Adrenal gland (tissue), 5 donors: ENCODE measurements around the gene RASGRF2.

Experiments used
- POLR2A ChIP-seq, 2 donors: fragments of 450-650 bp; IDR thresholded peaks; one replicate each; pipeline ENCODE4 v1.6.1; 2017; ENCODE audit warnings: antibody characterized with exemption in 2 of 2, mild to moderate bottlenecking in 2 of 2, moderate library complexity in 1 of 2
- TF ChIP-seq, protein P1 (sequence below), 6 experiments: fragments of 450-650 bp in 4 of 6; fragments of 200-600 bp in 2 of 6; sonication (generic) in 1 of 6; IDR thresholded peaks; 1 replicate in 5 of 6; 2 replicates in 1 of 6; pipeline versions ENCODE4 v1.5.1 to v1.8.0; 2016 to 2021; ENCODE audit warnings: antibody characterized with exemption in 6 of 6, mild to moderate bottlenecking in 2 of 6, moderate library complexity in 1 of 6
- donor health status: DM: no; HTN: no; CAD: no.

DNA sequence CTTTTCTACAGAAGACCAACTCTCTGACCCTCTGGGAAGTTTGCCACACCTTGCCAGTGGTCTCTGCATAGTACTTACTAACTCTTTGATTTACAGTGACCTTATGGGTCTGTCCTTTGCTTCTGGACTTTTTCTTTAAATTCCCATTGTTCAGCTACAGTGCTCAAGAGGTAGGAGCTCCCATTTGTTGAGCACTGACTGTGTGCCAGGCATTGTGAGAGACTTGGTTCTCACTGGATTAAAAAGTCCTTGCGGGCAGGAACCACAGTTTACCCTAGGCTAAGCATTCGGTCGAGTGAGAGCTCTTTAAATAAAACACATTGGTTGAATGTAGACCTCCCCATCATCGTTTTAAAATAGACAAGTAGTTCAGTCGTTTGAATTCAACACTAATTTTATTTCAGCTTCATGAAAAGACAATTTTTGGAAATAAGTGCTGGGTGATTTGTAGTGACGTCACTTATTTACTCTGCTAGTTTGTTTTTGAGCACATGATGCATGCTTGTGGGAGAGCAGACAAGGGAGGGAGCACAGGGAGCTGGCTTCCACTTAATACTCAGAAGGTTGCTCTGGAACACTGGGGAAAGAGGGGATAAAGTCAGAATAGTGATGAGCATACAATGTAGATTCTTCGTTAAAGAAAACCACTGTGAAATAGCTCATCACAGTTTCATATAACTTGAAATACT lies 27.1 kb downstream of the RASGRF2 start:
- TF ChIP-seq, protein P1, sequence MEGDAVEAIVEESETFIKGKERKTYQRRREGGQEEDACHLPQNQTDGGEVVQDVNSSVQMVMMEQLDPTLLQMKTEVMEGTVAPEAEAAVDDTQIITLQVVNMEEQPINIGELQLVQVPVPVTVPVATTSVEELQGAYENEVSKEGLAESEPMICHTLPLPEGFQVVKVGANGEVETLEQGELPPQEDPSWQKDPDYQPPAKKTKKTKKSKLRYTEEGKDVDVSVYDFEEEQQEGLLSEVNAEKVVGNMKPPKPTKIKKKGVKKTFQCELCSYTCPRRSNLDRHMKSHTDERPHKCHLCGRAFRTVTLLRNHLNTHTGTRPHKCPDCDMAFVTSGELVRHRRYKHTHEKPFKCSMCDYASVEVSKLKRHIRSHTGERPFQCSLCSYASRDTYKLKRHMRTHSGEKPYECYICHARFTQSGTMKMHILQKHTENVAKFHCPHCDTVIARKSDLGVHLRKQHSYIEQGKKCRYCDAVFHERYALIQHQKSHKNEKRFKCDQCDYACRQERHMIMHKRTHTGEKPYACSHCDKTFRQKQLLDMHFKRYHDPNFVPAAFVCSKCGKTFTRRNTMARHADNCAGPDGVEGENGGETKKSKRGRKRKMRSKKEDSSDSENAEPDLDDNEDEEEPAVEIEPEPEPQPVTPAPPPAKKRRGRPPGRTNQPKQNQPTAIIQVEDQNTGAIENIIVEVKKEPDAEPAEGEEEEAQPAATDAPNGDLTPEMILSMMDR (IDR thresholded peaks at IDR 0.05): no peak
- no peak for TF ChIP-seq POLR2A (IDR thresholded peaks at IDR 0.05)
